HepG2 (cell line): Measurements from ENCODE around the gene INAFM1. TPM values are rescaled to one million over a fixed set of nuclear protein-coding genes. Genes with fewer than 3 reads are reported as not detected.
A peak's percentile ranks its signal among the peaks of the same experiment; 100 is the strongest.

Experiments
- ARNTL ChIP-seq: sonication (generic); formaldehyde crosslinking; IDR thresholded peaks from 2 replicates; pipeline ENCODE4 v1.4.0; 2020; ENCODE audit warnings: mild to moderate bottlenecking, missing genetic modification reagents
- RARG ChIP-seq: sonication (generic); formaldehyde crosslinking; IDR thresholded peaks from 2 replicates; pipeline ENCODE4 v1.4.0; 2020; ENCODE audit warnings: low read depth, mild to moderate bottlenecking, missing genetic modification reagents
- SOX13 ChIP-seq, 3 experiments: fragments of 450-650 bp in 1 of 3; sonication (generic) in 1 of 3; formaldehyde crosslinking in 1 of 3; IDR thresholded peaks in 2 of 3; conservative IDR thresholded peaks in 1 of 3; 2 replicates each; pipeline versions ENCODE4 v1.5.0 to v1.6.1; 2016 to 2020; ENCODE audit warnings: antibody characterized with exemption in 1 of 3, mild to moderate bottlenecking in 1 of 3, missing compliant biosample characterization in 1 of 3, missing genetic modification reagents in 1 of 3, moderate library complexity in 1 of 3
- SP2 ChIP-seq: sonication (generic); formaldehyde crosslinking; IDR thresholded peaks from 2 replicates; pipeline ENCODE4 v1.5.1; 2020; ENCODE audit warnings: mild to moderate bottlenecking, missing genetic modification reagents
- ZNF30 ChIP-seq: sonication (generic); formaldehyde crosslinking; IDR thresholded peaks from 2 replicates; pipeline ENCODE4 v1.5.0; 2020; ENCODE audit warnings: mild to moderate bottlenecking, missing genetic modification reagents
- ZNF33A ChIP-seq: sonication (generic); formaldehyde crosslinking; IDR thresholded peaks from 2 replicates; pipeline ENCODE4 v1.5.1; 2020; ENCODE audit warnings: missing genetic modification reagents, mild to moderate bottlenecking, moderate library complexity, borderline replicate concordance
- ZNF430 ChIP-seq: sonication (generic); formaldehyde crosslinking; IDR thresholded peaks from 2 replicates; pipeline ENCODE4 v1.9.0; 2021; ENCODE audit warnings: mild to moderate bottlenecking, missing genetic modification reagents
- ZNF570 ChIP-seq: sonication (generic); formaldehyde crosslinking; IDR thresholded peaks from 2 replicates; pipeline ENCODE4 v1.4.0; 2020; ENCODE audit warnings: mild to moderate bottlenecking, missing genetic modification reagents, borderline replicate concordance
- ZNF878 ChIP-seq: sonication (generic); formaldehyde crosslinking; IDR thresholded peaks from 2 replicates; pipeline ENCODE4 v1.8.1; 2023; ENCODE audit warnings: mild to moderate bottlenecking, missing genetic modification reagents, moderate library complexity
- polyA plus RNA-seq, 8 experiments: library from polyadenylated mRNA; depleted of rRNA in 3 of 8; stranded (reverse) in 7 of 8; unstranded in 1 of 8; fragments of >200 nt; fragmentation: Illumina TruSeq in 4 of 8; extraction: Trizol in 4 of 8; gene quantifications; 2 replicates each; pipeline versions ENCODE4 v1.2.1 to v1.2.3, GENCODE V29; 2011 to 2016; ENCODE audit warnings: low read depth in 4 of 8, missing spikeins in 1 of 8, mixed read lengths in 1 of 8; ENCODE audit not compliant: insufficient read depth in 1 of 8
- total RNA-seq, 5 experiments: library from RNA; depleted of rRNA; stranded (reverse); fragments of >200 nt; fragmentation: Illumina TruSeq; extraction: Trizol; gene quantifications; 2 replicates each; pipeline ENCODE4 v1.2.3, GENCODE V29; 2016; ENCODE audit warnings: low read depth in 1 of 5
- TF ChIP-seq, protein P1 (sequence below): sonication (generic); formaldehyde crosslinking; IDR thresholded peaks from 2 replicates; pipeline ENCODE4 v1.5.0; 2020; ENCODE audit warnings: mild to moderate bottlenecking, missing genetic modification reagents, borderline replicate concordance
- TF ChIP-seq, protein P2 (sequence below): sonication (generic); formaldehyde crosslinking; IDR thresholded peaks from 2 replicates; pipeline ENCODE4 v1.5.0; 2020; ENCODE audit warnings: mild to moderate bottlenecking, missing genetic modification reagents
- TF ChIP-seq, protein P3 (sequence below): sonication (generic); formaldehyde crosslinking; IDR thresholded peaks from 2 replicates; pipeline ENCODE4 v1.4.0; 2020; ENCODE audit warnings: mild to moderate bottlenecking, missing genetic modification reagents

The INAFM1 gene
- total and polyA plus RNA-seq, 2 of the 13 experiments (the other 11 are each of a cell fraction or from before 2014, with no cell fraction given) = 0.88 to 1.9 TPM

- peak; percentile 75 for TF ChIP-seq ZNF430
- TF ChIP-seq, protein P1, sequence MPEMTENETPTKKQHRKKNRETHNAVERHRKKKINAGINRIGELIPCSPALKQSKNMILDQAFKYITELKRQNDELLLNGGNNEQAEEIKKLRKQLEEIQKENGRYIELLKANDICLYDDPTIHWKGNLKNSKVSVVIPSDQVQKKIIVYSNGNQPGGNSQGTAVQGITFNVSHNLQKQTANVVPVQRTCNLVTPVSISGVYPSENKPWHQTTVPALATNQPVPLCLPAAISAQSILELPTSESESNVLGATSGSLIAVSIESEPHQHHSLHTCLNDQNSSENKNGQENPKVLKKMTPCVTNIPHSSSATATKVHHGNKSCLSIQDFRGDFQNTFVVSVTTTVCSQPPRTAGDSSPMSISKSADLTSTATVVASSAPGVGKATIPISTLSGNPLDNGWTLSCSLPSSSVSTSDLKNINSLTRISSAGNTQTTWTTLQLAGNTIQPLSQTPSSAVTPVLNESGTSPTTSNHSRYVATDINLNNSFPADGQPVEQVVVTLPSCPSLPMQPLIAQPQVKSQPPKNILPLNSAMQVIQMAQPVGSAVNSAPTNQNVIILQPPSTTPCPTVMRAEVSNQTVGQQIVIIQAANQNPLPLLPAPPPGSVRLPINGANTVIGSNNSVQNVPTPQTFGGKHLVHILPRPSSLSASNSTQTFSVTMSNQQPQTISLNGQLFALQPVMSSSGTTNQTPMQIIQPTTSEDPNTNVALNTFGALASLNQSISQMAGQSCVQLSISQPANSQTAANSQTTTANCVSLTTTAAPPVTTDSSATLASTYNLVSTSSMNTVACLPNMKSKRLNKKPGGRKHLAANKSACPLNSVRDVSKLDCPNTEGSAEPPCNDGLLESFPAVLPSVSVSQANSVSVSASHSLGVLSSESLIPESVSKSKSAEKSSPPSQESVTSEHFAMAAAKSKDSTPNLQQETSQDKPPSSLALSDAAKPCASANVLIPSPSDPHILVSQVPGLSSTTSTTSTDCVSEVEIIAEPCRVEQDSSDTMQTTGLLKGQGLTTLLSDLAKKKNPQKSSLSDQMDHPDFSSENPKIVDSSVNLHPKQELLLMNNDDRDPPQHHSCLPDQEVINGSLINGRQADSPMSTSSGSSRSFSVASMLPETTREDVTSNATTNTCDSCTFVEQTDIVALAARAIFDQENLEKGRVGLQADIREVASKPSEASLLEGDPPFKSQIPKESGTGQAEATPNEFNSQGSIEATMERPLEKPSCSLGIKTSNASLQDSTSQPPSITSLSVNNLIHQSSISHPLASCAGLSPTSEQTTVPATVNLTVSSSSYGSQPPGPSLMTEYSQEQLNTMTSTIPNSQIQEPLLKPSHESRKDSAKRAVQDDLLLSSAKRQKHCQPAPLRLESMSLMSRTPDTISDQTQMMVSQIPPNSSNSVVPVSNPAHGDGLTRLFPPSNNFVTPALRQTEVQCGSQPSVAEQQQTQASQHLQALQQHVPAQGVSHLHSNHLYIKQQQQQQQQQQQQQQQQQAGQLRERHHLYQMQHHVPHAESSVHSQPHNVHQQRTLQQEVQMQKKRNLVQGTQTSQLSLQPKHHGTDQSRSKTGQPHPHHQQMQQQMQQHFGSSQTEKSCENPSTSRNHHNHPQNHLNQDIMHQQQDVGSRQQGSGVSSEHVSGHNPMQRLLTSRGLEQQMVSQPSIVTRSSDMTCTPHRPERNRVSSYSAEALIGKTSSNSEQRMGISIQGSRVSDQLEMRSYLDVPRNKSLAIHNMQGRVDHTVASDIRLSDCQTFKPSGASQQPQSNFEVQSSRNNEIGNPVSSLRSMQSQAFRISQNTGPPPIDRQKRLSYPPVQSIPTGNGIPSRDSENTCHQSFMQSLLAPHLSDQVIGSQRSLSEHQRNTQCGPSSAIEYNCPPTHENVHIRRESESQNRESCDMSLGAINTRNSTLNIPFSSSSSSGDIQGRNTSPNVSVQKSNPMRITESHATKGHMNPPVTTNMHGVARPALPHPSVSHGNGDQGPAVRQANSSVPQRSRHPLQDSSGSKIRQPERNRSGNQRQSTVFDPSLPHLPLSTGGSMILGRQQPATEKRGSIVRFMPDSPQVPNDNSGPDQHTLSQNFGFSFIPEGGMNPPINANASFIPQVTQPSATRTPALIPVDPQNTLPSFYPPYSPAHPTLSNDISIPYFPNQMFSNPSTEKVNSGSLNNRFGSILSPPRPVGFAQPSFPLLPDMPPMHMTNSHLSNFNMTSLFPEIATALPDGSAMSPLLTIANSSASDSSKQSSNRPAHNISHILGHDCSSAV (CRISPR knock-in tag) = no peak
- TF ChIP-seq, protein P2, sequence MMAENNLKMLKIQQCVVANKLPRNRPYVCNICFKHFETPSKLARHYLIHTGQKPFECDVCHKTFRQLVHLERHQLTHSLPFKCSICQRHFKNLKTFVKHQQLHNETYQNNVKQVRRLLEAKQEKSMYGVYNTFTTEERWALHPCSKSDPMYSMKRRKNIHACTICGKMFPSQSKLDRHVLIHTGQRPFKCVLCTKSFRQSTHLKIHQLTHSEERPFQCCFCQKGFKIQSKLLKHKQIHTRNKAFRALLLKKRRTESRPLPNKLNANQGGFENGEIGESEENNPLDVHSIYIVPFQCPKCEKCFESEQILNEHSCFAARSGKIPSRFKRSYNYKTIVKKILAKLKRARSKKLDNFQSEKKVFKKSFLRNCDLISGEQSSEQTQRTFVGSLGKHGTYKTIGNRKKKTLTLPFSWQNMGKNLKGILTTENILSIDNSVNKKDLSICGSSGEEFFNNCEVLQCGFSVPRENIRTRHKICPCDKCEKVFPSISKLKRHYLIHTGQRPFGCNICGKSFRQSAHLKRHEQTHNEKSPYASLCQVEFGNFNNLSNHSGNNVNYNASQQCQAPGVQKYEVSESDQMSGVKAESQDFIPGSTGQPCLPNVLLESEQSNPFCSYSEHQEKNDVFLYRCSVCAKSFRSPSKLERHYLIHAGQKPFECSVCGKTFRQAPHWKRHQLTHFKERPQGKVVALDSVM (CRISPR knock-in tag) = peak; percentile 100
- no peak for TF ChIP-seq ZNF33A (CRISPR knock-in tag)
- TF ChIP-seq SP2 (CRISPR knock-in tag) = no peak
- TF ChIP-seq RARG = no peak
- no peak for TF ChIP-seq ZNF30 (CRISPR knock-in tag)
- no peak for TF ChIP-seq ARNTL
- TF ChIP-seq ZNF570 (CRISPR knock-in tag) = no peak
- TF ChIP-seq, protein P3, sequence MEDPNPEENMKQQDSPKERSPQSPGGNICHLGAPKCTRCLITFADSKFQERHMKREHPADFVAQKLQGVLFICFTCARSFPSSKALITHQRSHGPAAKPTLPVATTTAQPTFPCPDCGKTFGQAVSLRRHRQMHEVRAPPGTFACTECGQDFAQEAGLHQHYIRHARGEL = no peak
- TF ChIP-seq SOX13 (IDR thresholded peaks at IDR 0.05) = 0 out of 2 replicates have a peak, but pooled peaks have one; percentile 33
- TF ChIP-seq SOX13 (CRISPR knock-in tag; conservative IDR thresholded peaks at IDR 0.05 in 1 of 2, IDR thresholded peaks at IDR 0.05 in 1 of 2) = peak in 1 of 2 experiments; percentile 29; a peak in 1 of 4 replicates
- peak; percentile 34 for TF ChIP-seq ZNF878 (CRISPR knock-in tag)
These were observed 47.1 kb upstream of the INAFM1 start (continued) for GRCh38 chr19:47227352-47228167.
